CD14-positive monocyte (primary cell): Measurements from ENCODE around the gene CLCNKA. TPM values are rescaled to one million over a fixed set of nuclear protein-coding genes. Genes with fewer than 3 reads are reported as not detected.
"Not testable (repeated sequence)": the region's sequence is repeated elsewhere in the genome, so short reads cannot be mapped to it uniquely, and the experiment has no call there.

Source experiments
- DNase-seq, 3 donors: peaks; one replicate each; pipeline ENCODE4 v3.0.0-alpha.2; 2011 to 2022
- H2AFZ ChIP-seq: 2 replicates; pipeline ENCODE4 v1.6.0; 2012; ENCODE audit warnings: mild to moderate bottlenecking, low read depth, low read length, inconsistent platforms; ENCODE audit not compliant: insufficient read depth, poor library complexity, severe bottlenecking
- H3K27ac ChIP-seq, 2 donors: 1 replicate in 1 of 2; 2 replicates in 1 of 2; pipeline ENCODE4 v1.5.1; 2012 to 2013; ENCODE audit warnings: low read length in 2 of 2, control low read depth in 1 of 2, inconsistent platforms in 1 of 2, low read depth in 1 of 2, mild to moderate bottlenecking in 1 of 2
- H3K27me3 ChIP-seq, 2 donors: one replicate each; pipeline versions ENCODE4 v1.6.0 to v1.6.1; 2011 to 2013; ENCODE audit warnings: low read length in 2 of 2; ENCODE audit not compliant: control insufficient read depth in 2 of 2, insufficient read depth in 2 of 2
- H3K36me3 ChIP-seq, 2 donors: replicated peaks in 1 of 2; 1 replicate in 1 of 2; 2 replicates in 1 of 2; pipeline versions ENCODE4 v1.5.1 to v1.6.1; 2012 to 2013; ENCODE audit warnings: low read length in 2 of 2, control low read depth in 1 of 2, inconsistent platforms in 1 of 2, mild to moderate bottlenecking in 1 of 2; ENCODE audit not compliant: insufficient read depth in 2 of 2, control insufficient read depth in 1 of 2
- H3K4me1 ChIP-seq, 2 donors: 1 replicate in 1 of 2; 2 replicates in 1 of 2; pipeline versions ENCODE4 v1.5.1 to v1.6.1; 2012 to 2013; ENCODE audit warnings: low read length in 2 of 2, control low read depth in 1 of 2, inconsistent platforms in 1 of 2, mild to moderate bottlenecking in 1 of 2, moderate library complexity in 1 of 2; ENCODE audit not compliant: insufficient read depth in 2 of 2, control insufficient read depth in 1 of 2
- H3K4me2 ChIP-seq: replicated peaks from 2 replicates; pipeline ENCODE3; 2012; ENCODE audit warnings: low read length, moderate library complexity, mild to moderate bottlenecking; ENCODE audit not compliant: poor library complexity, severe bottlenecking; ENCODE audit errors: extremely low read depth
- H3K4me3 ChIP-seq, 3 experiments: fragments of 200-600 bp in 1 of 3; sonication (generic) in 1 of 3; replicated peaks in 1 of 3; 1 replicate in 2 of 3; 2 replicates in 1 of 3; pipeline ENCODE4 v1.5.1; 2011 to 2013; ENCODE audit warnings: low read length in 3 of 3, mild to moderate bottlenecking in 3 of 3, control low read depth in 2 of 3, low read depth in 2 of 3, inconsistent platforms in 1 of 3, moderate library complexity in 1 of 3
- H3K79me2 ChIP-seq: 2 replicates; pipeline ENCODE4 v1.6.0; 2012; ENCODE audit warnings: mild to moderate bottlenecking, control low read depth, inconsistent platforms, low read length, moderate library complexity; ENCODE audit not compliant: insufficient read depth
- H3K9ac ChIP-seq: 2 replicates; pipeline ENCODE4 v1.6.0; 2017; ENCODE audit warnings: low read length, mild to moderate bottlenecking; ENCODE audit not compliant: insufficient read depth, poor library complexity, severe bottlenecking
- H3K9me3 ChIP-seq, 2 donors: replicated peaks in 1 of 2; 1 replicate in 1 of 2; 2 replicates in 1 of 2; pipeline versions ENCODE4 v1.5.1 to v1.6.1; 2012 to 2013; ENCODE audit warnings: low read length in 2 of 2, control low read depth in 1 of 2; ENCODE audit not compliant: control insufficient read depth in 1 of 2, insufficient read depth in 1 of 2
- H4K20me1 ChIP-seq: 2 replicates; pipeline ENCODE4 v1.6.0; 2012; ENCODE audit warnings: mild to moderate bottlenecking, low read length, control low read depth, moderate library complexity; ENCODE audit not compliant: insufficient read depth
- H3K27ac Mint-ChIP-seq, 7 donors: one replicate each; pipeline ENCODE4 v1.8.0; 2020; ENCODE audit warnings: mild to moderate bottlenecking in 7 of 7, mixed read lengths in 7 of 7, moderate library complexity in 6 of 7, inconsistent platforms in 2 of 7
- H3K27me3 Mint-ChIP-seq, 3 donors: one replicate each; pipeline ENCODE4 v1.8.0; 2021 to 2022; ENCODE audit warnings: low read depth in 3 of 3, mild to moderate bottlenecking in 3 of 3, mixed read lengths in 3 of 3, moderate library complexity in 3 of 3, inconsistent platforms in 1 of 3
- H3K36me3 Mint-ChIP-seq, 2 donors: one replicate each; pipeline ENCODE4 v1.8.0; 2020; ENCODE audit warnings: mixed read lengths in 2 of 2, inconsistent platforms in 1 of 2, mild to moderate bottlenecking in 1 of 2
- H3K4me1 Mint-ChIP-seq: one replicate; pipeline ENCODE4 v1.8.0; 2020; ENCODE audit warnings: mild to moderate bottlenecking, mixed read lengths
- H3K4me3 Mint-ChIP-seq, 2 donors: one replicate each; pipeline ENCODE4 v1.8.0; 2020; ENCODE audit warnings: mild to moderate bottlenecking in 2 of 2, mixed read lengths in 2 of 2, moderate library complexity in 1 of 2
- H3K9me3 Mint-ChIP-seq, 7 donors: one replicate each; pipeline ENCODE4 v1.8.0; 2020 to 2022; ENCODE audit warnings: mixed read lengths in 7 of 7, mild to moderate bottlenecking in 6 of 7, moderate library complexity in 6 of 7, inconsistent platforms in 2 of 7
- WGBS: methylation state at CpG from one replicate; pipeline ENCODE4 v1.1.5; 2013; ENCODE audit warnings: missing lambda C conversion rate; ENCODE audit not compliant: insufficient coverage; 5-methylcytosine and 5-hydroxymethylcytosine counted together
- intact Hi-C, 2 donors: fragments of 100-400 bp; cut with micrococcal nuclease; formaldehyde crosslinking; loops; one replicate each; pipeline versions ENCODE4 v1.15.0 to v1.15.1; 2023
- polyA plus RNA-seq, 3 donors: library from polyadenylated mRNA; depleted of rRNA in 1 of 3; unstranded in 2 of 3; stranded (reverse) in 1 of 3; fragments of 300-500 nt in 2 of 3; fragments of >200 nt in 1 of 3; fragmentation: Illumina TruSeq in 2 of 3; gene quantifications; 1 replicate in 2 of 3; 2 replicates in 1 of 3; pipeline ENCODE4 v1.2.3, GENCODE V29; 2012 to 2021
- TF ChIP-seq, protein P1 (sequence below): fragments of 200-600 bp; IDR thresholded peaks from one replicate; pipeline ENCODE4 v1.8.0; 2022; ENCODE audit warnings: antibody characterized with exemption, mild to moderate bottlenecking

CLCNKA gene
- polyA plus RNA-seq, 3 donors: 0.07 TPM; not detected in 2

GRCh38 chr1:15975358-15975804 lies 46.5 kb upstream of the CLCNKA start:
- Mint-ChIP-seq H3K4me1 (peaks cover 20% of the 10 kb centered on the region), H3K27me3 (no peaks in the 10 kb centered on the region), H3K27ac (peak overlapping the region in 6 of 7 donors; percentile 80 to 92 (median 84)), H3K9me3 (peaks cover 0 to 6% (median 1%) of the 10 kb centered on the region in 7 donors), H3K36me3 (peaks cover 22 to 33% of the 10 kb centered on the region in 2 donors), H3K4me3 (peak overlapping the region; percentile 85 to 90)
- Histone ChIP-seq H3K27me3 (no peaks in the 10 kb centered on the region), H3K79me2 (peaks cover 49% of the 10 kb centered on the region), H4K20me1 (peaks cover 30% of the 10 kb centered on the region), H3K9ac (peak overlapping the region; percentile 89), H3K4me3 (peak overlapping the region; percentile 92 to 98 (median 95)), H2AFZ (peak overlapping the region; percentile 91), H3K4me1 (peaks cover 9 to 11% of the 10 kb centered on the region in 2 donors), H3K27ac (peak overlapping the region in 1 of 2 donors; percentile 80), H3K36me3 (peaks cover 17 to 27% of the 10 kb centered on the region in 2 donors), H3K4me2 (peak overlapping the region; percentile 97), H3K9me3 (no peaks in the 10 kb centered on the region)
- peak; percentile 10 to 44 (median 35) for DNase-seq
- under 1% methylated on average over 40 of the region's 47 CpGs for WGBS
- intact Hi-C loops: loop anchor here (2.0 to 5.0 kb wide), 2 partner anchors 27 to 38 kb away; no protein-coding TSS in a partner anchor
- TF ChIP-seq, protein P1, sequence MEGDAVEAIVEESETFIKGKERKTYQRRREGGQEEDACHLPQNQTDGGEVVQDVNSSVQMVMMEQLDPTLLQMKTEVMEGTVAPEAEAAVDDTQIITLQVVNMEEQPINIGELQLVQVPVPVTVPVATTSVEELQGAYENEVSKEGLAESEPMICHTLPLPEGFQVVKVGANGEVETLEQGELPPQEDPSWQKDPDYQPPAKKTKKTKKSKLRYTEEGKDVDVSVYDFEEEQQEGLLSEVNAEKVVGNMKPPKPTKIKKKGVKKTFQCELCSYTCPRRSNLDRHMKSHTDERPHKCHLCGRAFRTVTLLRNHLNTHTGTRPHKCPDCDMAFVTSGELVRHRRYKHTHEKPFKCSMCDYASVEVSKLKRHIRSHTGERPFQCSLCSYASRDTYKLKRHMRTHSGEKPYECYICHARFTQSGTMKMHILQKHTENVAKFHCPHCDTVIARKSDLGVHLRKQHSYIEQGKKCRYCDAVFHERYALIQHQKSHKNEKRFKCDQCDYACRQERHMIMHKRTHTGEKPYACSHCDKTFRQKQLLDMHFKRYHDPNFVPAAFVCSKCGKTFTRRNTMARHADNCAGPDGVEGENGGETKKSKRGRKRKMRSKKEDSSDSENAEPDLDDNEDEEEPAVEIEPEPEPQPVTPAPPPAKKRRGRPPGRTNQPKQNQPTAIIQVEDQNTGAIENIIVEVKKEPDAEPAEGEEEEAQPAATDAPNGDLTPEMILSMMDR: no peak

DNA sequence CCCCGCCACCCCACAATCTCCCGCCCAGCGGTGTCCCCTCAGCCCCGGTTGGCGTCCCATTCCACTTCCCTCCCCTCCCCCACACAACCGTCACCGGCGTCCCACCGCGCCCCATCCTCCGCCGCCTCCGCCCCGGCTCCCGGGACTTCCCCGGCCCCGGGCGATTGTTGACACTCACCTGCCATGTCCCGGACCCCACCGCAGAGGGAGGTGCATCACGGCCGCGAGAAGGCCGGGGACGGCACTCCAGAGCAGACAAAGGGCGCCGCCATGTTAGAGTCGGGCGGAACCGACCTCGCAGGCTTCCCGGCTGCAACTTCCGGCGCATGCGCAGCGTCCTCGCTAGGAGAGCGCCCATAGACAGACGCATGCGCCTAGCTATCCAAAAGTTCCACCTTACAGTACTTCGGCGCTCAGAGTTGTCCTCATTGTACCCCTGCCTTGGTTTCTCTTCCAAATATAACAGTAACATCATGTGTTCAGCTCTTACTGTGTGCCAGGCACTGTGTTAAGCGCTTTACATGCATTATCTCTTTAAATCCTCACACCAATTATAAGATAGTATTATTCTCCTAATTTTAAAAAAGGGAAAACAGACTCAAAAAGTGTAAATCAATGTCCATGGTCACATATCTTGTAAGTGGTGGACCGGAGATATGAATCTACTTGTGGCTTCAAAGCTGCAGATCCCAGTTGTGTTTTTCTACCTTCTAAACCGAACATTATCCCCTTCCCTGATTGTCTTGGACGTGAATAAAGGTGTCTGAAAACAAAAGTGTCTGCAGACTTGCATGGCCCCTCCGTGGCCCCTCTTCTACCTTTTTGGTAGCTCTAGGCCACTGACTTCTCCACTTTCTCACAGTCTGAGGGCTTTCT lies 45.8 kb upstream of the CLCNKA start, which contains the start of gene ZBTB17:
Gene ZBTB17, minus strand, starts transcription at position 297 of the 876 bp plus-strand sequence. CDS start 27,606 bp downstream, outside the sequence.
- H4K20me1 ChIP-seq: peaks cover 30% of the 10 kb centered on the region
- Mint-ChIP-seq H3K27me3 (no peaks in the 10 kb centered on the region), H3K36me3 (peaks cover 18 to 27% of the 10 kb centered on the region in 2 donors), H3K9me3 (peaks cover 0 to 7% (median 1%) of the 10 kb centered on the region in 7 donors), H3K4me1 (peaks cover 20% of the 10 kb centered on the region), H3K27ac (peak within 1 kb of the TSS; percentile 69 to 94 (median 89)), H3K4me3 (peak within 1 kb of the TSS; percentile 85 to 90)
- peak within 1 kb of the TSS; percentile 89 for H3K9ac ChIP-seq
- peaks cover 45% of the 10 kb centered on the region for H3K79me2 ChIP-seq
- peaks cover 15 to 23% of the 10 kb centered on the region in 2 donors for H3K36me3 ChIP-seq
- peaks cover 9 to 11% of the 10 kb centered on the region in 2 donors for H3K4me1 ChIP-seq
- H3K27ac ChIP-seq: peak within 1 kb of the TSS; percentile 30 to 80
- peak within 1 kb of the TSS; percentile 97 for H3K4me2 ChIP-seq
- peak; percentile 91 to 97 (median 94) for DNase-seq
- TF ChIP-seq, protein P1: no peak
- peak within 1 kb of the TSS; percentile 92 to 98 (median 95) for H3K4me3 ChIP-seq
- intact Hi-C loops: loop anchor here (2.0 to 5.0 kb wide), 2 partner anchors 27 to 39 kb away; no protein-coding TSS in a partner anchor
- H3K9me3 ChIP-seq: no peaks in the 10 kb centered on the region
- H3K27me3 ChIP-seq: no peaks in the 10 kb centered on the region
- H2AFZ ChIP-seq: peak within 1 kb of the TSS; percentile 91
- WGBS: 7% methylated on average over 42 of the region's 47 CpGs

DNA sequence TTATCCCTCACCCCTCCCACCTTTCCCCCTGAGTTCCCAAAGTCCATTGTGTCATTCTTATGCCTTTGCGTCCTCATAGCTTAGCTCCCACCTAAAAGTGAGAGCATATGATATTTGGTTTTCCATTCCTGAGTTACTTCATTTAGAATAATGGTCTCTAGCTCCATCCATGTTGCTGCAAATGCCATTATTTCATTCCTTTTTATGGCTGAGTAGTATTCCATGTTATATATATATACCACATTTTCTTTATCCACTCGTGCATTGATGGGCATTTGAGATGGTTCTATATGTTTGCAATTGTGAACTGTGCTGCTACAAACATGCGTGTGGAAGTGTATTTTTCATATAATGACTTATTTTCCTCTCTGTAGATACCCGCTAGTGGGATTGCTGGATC lies 43.9 kb upstream of the CLCNKA start:
- not testable (repeated sequence) for H3K27ac ChIP-seq, H3K27ac Mint-ChIP-seq, DNase-seq, H3K27me3 Mint-ChIP-seq, H2AFZ ChIP-seq, H3K4me3 ChIP-seq, H3K4me3 Mint-ChIP-seq, H3K27me3 ChIP-seq, H3K36me3 ChIP-seq, H3K9ac ChIP-seq, H3K4me2 ChIP-seq, H3K9me3 ChIP-seq
- peaks cover 20% of the 10 kb centered on the region for H4K20me1 ChIP-seq
- H3K4me1 ChIP-seq: peaks cover 9 to 11% of the 10 kb centered on the region in 2 donors
- peaks cover 30% of the 10 kb centered on the region for H3K79me2 ChIP-seq
- Mint-ChIP-seq H3K4me1 (peaks cover 19% of the 10 kb centered on the region), H3K9me3 (peaks cover 1 to 15% (median 2%) of the 10 kb centered on the region in 7 donors), H3K36me3 (peaks cover 6 to 11% of the 10 kb centered on the region in 2 donors)
- WGBS: no CpG with 5 or more reads among the region's 4 CpGs
- intact Hi-C loops: loop anchor here in 1 of 2 donors (5.0 kb wide), 1 partner anchor 41 kb away; no protein-coding TSS in a partner anchor
